K562 (cell line): Measurements from ENCODE around the gene RNASEH1. TPM values are rescaled to one million over a fixed set of nuclear protein-coding genes. Genes with fewer than 3 reads are reported as not detected.

Experiments used
- polyA plus RNA-seq, 8 experiments: library from polyadenylated mRNA; depleted of rRNA in 4 of 8; stranded (reverse) in 5 of 8; unstranded in 3 of 8; fragments of >200 nt; fragmentation: Nextera tagmentation in 2 of 8; fragmentation: Illumina TruSeq in 1 of 8; extraction: Ambion mirVana in 2 of 8; extraction: Trizol in 1 of 8; gene quantifications; 2 replicates each; pipeline versions ENCODE4 v1.2.1 to v1.2.3, GENCODE V29; 2011 to 2014; ENCODE audit warnings: inconsistent platforms in 1 of 8, missing spikeins in 1 of 8
- total RNA-seq, 7 experiments: library from RNA; depleted of rRNA in 6 of 7; stranded (reverse); fragments of >200 nt in 6 of 7; fragmentation: Illumina TruSeq in 2 of 7; extraction: Trizol in 2 of 7; gene quantifications; 2 replicates each; pipeline versions ENCODE4 v1.2.1 to v1.2.3, GENCODE V29; 2011 to 2021; ENCODE audit warnings: low replicate concordance in 1 of 7
- TF ChIP-seq, protein P1 (sequence below): fragments of 450-650 bp; IDR thresholded peaks from 2 replicates; pipeline ENCODE4 v1.6.1; 2016; ENCODE audit warnings: mild to moderate bottlenecking, moderate library complexity

Gene RNASEH1
- total and polyA plus RNA-seq, 9 of the 15 experiments (the other 6 are each of a cell fraction or from before 2014, with no cell fraction given): 25.7 to 47.5 (median 42.8) TPM

DNA sequence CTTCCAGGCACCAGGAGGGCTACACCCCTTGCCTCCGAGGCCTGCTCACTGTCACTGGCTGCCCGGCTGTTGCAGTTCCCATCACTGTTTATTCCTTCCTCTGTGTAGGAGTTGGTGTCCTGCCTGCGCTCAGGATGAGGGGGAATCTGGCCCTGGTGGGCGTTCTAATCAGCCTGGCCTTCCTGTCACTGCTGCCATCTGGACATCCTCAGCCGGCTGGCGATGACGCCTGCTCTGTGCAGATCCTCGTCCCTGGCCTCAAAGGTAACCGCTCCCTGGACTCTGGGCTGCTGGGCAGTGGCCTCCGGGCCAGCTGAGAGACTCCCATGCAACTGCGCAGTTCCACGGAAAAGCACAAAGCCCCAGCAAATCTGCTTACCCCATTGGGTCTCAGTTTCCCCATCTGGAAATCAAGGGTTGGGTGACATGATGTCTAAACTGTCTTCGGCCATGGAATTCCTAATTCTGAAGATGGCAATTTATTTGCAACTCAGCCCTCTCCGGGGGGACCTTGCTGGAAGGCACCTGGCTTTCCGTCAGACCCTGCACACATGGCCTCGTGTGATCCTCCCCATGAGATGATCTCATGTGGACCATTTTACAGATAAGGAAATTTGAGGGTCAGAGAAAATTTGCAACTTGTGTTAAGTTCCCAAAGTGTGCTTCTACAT, 46.2 kb upstream of the RNASEH1 start (continued):
- TF ChIP-seq, protein P1, sequence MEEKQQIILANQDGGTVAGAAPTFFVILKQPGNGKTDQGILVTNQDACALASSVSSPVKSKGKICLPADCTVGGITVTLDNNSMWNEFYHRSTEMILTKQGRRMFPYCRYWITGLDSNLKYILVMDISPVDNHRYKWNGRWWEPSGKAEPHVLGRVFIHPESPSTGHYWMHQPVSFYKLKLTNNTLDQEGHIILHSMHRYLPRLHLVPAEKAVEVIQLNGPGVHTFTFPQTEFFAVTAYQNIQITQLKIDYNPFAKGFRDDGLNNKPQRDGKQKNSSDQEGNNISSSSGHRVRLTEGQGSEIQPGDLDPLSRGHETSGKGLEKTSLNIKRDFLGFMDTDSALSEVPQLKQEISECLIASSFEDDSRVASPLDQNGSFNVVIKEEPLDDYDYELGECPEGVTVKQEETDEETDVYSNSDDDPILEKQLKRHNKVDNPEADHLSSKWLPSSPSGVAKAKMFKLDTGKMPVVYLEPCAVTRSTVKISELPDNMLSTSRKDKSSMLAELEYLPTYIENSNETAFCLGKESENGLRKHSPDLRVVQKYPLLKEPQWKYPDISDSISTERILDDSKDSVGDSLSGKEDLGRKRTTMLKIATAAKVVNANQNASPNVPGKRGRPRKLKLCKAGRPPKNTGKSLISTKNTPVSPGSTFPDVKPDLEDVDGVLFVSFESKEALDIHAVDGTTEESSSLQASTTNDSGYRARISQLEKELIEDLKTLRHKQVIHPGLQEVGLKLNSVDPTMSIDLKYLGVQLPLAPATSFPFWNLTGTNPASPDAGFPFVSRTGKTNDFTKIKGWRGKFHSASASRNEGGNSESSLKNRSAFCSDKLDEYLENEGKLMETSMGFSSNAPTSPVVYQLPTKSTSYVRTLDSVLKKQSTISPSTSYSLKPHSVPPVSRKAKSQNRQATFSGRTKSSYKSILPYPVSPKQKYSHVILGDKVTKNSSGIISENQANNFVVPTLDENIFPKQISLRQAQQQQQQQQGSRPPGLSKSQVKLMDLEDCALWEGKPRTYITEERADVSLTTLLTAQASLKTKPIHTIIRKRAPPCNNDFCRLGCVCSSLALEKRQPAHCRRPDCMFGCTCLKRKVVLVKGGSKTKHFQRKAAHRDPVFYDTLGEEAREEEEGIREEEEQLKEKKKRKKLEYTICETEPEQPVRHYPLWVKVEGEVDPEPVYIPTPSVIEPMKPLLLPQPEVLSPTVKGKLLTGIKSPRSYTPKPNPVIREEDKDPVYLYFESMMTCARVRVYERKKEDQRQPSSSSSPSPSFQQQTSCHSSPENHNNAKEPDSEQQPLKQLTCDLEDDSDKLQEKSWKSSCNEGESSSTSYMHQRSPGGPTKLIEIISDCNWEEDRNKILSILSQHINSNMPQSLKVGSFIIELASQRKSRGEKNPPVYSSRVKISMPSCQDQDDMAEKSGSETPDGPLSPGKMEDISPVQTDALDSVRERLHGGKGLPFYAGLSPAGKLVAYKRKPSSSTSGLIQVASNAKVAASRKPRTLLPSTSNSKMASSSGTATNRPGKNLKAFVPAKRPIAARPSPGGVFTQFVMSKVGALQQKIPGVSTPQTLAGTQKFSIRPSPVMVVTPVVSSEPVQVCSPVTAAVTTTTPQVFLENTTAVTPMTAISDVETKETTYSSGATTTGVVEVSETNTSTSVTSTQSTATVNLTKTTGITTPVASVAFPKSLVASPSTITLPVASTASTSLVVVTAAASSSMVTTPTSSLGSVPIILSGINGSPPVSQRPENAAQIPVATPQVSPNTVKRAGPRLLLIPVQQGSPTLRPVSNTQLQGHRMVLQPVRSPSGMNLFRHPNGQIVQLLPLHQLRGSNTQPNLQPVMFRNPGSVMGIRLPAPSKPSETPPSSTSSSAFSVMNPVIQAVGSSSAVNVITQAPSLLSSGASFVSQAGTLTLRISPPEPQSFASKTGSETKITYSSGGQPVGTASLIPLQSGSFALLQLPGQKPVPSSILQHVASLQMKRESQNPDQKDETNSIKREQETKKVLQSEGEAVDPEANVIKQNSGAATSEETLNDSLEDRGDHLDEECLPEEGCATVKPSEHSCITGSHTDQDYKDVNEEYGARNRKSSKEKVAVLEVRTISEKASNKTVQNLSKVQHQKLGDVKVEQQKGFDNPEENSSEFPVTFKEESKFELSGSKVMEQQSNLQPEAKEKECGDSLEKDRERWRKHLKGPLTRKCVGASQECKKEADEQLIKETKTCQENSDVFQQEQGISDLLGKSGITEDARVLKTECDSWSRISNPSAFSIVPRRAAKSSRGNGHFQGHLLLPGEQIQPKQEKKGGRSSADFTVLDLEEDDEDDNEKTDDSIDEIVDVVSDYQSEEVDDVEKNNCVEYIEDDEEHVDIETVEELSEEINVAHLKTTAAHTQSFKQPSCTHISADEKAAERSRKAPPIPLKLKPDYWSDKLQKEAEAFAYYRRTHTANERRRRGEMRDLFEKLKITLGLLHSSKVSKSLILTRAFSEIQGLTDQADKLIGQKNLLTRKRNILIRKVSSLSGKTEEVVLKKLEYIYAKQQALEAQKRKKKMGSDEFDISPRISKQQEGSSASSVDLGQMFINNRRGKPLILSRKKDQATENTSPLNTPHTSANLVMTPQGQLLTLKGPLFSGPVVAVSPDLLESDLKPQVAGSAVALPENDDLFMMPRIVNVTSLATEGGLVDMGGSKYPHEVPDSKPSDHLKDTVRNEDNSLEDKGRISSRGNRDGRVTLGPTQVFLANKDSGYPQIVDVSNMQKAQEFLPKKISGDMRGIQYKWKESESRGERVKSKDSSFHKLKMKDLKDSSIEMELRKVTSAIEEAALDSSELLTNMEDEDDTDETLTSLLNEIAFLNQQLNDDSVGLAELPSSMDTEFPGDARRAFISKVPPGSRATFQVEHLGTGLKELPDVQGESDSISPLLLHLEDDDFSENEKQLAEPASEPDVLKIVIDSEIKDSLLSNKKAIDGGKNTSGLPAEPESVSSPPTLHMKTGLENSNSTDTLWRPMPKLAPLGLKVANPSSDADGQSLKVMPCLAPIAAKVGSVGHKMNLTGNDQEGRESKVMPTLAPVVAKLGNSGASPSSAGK: peak; percentile 67; the same call in 1 of the 2 replicates
